NCI-H526 treated with DMSO at 0.1 percent for 48 hours (cell line): Measurements from ENCODE around the gene TBATA.

Experiments
- DNase-seq: peaks from one replicate; lab custom pipeline; 2025; lab: John Stamatoyannopoulos, UW

Gene TBATA

GRCh38 chr10:70743879-70744278, 41.3 kb downstream of the TBATA start:
- no peak for DNase-seq

- DNase-seq, result no peak
These were observed 41.8 kb downstream of the TBATA start for GRCh38 chr10:70743430-70743788.

- DNase-seq, result no peak
These were observed 42.4 kb downstream of the TBATA start for GRCh38 chr10:70742537-70743429.

- DNase-seq, result no peak
These were observed 44.5 kb downstream of the TBATA start for GRCh38 chr10:70740406-70741288.

GRCh38 chr10:70738761-70739121, 46.4 kb downstream of the TBATA start:
- DNase-seq, result no peak

GRCh38 chr10:70738006-70738760, 47.0 kb downstream of the TBATA start:
- no peak for DNase-seq

- DNase-seq, result no peak
These were observed 47.9 kb downstream of the TBATA start for GRCh38 chr10:70737250-70737649.

- DNase-seq, result no peak
These were observed 48.7 kb downstream of the TBATA start for GRCh38 chr10:70736525-70736924.

- no peak for DNase-seq
These were observed 50.0 kb downstream of the TBATA start for GRCh38 chr10:70735161-70735560.

- DNase-seq, result no peak
These were observed 52.1 kb downstream of the TBATA start for GRCh38 chr10:70733051-70733450.

- DNase-seq, result no peak
These were observed 52.6 kb downstream of the TBATA start for GRCh38 chr10:70732569-70732968.

GRCh38 chr10:70730955-70731354, 54.2 kb downstream of the TBATA start:
- no peak for DNase-seq

GRCh38 chr10:70729763-70730357, 55.3 kb downstream of the TBATA start:
- no peak for DNase-seq

GRCh38 chr10:70728328-70728727, 56.8 kb downstream of the TBATA start:
- DNase-seq, result no peak

GRCh38 chr10:70726909-70727495, 58.2 kb downstream of the TBATA start:
- DNase-seq, result no peak

- no peak for DNase-seq
These were observed 61.4 kb downstream of the TBATA start for GRCh38 chr10:70723771-70724170.

GRCh38 chr10:70722820-70723424, 62.3 kb downstream of the TBATA start:
- DNase-seq, result no peak
